ENCODE measurements around the gene ARHGAP6. TPM values are rescaled to one million over a fixed set of nuclear protein-coding genes. Genes with fewer than 3 reads are reported as not detected.

Gene ARHGAP6
- total and polyA plus RNA-seq, 2 experiments from 2014 or later: 0.26 to 0.59 TPM

GRCh38 chrX:11575332-11575731, 90.4 kb downstream of the ARHGAP6 start:
- no peaks in the 10 kb centered on the region for H3K36me3 ChIP-seq (ENCODE audit: insufficient read depth)
- DNase-seq (ENCODE audit: low spot score): no peak
- no peak overlapping the region for H3K4me3 ChIP-seq
- Mint-ChIP-seq H3K4me1 (0 out of 3 replicates have a peak, but pooled peaks cover 4% of the 10 kb centered on the region), H3K27me3 (ENCODE audit: insufficient read depth, low read depth, poor library complexity) (peaks cover 2% of the 10 kb centered on the region), H3K9me3 (no peaks in the 10 kb centered on the region; the same call in 2 of the 3 replicates), H3K4me3 (no peak overlapping the region), H3K27ac (no peak overlapping the region), H3K36me3 (ENCODE audit: low read depth) (no peaks in the 10 kb centered on the region)
- no peak for ATAC-seq
- no peaks in the 10 kb centered on the region for H4K20me1 ChIP-seq (replicated peaks; ENCODE audit: insufficient read depth)
- TF ChIP-seq ZNF331 (CRISPR knock-in tag; IDR thresholded peaks at IDR 0.05; ENCODE audit: low read depth) (no peak), POLR2AphosphoS5 (IDR thresholded peaks at IDR 0.05; ENCODE audit: low read depth) (no peak), CREB1 (CRISPR knock-in tag; IDR thresholded peaks at IDR 0.05; ENCODE audit: low read depth) (no peak), NANOG (IDR thresholded peaks at IDR 0.05; ENCODE audit: borderline replicate concordance) (no peak), EZH2 (IDR thresholded peaks at IDR 0.05; ENCODE audit: low read depth, unreplicated experiment) (no peak), STAT1 (IDR thresholded peaks at IDR 0.05; ENCODE audit: unreplicated experiment) (no peak), EZH2phosphoT487 (IDR thresholded peaks at IDR 0.05; ENCODE audit: unreplicated experiment) (no peak), ETS1 (IDR thresholded peaks at IDR 0.05) (no peak), ZNF114 (CRISPR knock-in tag; IDR thresholded peaks at IDR 0.05) (no peak), JUNB (IDR thresholded peaks at IDR 0.05; ENCODE audit: unreplicated experiment) (no peak), CTCF (conservative IDR thresholded peaks at IDR 0.05; ENCODE audit: low read depth in 2 of 2) (no peak)
- TF ChIP-seq, protein P1, sequence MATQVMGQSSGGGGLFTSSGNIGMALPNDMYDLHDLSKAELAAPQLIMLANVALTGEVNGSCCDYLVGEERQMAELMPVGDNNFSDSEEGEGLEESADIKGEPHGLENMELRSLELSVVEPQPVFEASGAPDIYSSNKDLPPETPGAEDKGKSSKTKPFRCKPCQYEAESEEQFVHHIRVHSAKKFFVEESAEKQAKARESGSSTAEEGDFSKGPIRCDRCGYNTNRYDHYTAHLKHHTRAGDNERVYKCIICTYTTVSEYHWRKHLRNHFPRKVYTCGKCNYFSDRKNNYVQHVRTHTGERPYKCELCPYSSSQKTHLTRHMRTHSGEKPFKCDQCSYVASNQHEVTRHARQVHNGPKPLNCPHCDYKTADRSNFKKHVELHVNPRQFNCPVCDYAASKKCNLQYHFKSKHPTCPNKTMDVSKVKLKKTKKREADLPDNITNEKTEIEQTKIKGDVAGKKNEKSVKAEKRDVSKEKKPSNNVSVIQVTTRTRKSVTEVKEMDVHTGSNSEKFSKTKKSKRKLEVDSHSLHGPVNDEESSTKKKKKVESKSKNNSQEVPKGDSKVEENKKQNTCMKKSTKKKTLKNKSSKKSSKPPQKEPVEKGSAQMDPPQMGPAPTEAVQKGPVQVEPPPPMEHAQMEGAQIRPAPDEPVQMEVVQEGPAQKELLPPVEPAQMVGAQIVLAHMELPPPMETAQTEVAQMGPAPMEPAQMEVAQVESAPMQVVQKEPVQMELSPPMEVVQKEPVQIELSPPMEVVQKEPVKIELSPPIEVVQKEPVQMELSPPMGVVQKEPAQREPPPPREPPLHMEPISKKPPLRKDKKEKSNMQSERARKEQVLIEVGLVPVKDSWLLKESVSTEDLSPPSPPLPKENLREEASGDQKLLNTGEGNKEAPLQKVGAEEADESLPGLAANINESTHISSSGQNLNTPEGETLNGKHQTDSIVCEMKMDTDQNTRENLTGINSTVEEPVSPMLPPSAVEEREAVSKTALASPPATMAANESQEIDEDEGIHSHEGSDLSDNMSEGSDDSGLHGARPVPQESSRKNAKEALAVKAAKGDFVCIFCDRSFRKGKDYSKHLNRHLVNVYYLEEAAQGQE (IDR thresholded peaks at IDR 0.05; ENCODE audit: unreplicated experiment): no peak
- TF ChIP-seq, protein P2, sequence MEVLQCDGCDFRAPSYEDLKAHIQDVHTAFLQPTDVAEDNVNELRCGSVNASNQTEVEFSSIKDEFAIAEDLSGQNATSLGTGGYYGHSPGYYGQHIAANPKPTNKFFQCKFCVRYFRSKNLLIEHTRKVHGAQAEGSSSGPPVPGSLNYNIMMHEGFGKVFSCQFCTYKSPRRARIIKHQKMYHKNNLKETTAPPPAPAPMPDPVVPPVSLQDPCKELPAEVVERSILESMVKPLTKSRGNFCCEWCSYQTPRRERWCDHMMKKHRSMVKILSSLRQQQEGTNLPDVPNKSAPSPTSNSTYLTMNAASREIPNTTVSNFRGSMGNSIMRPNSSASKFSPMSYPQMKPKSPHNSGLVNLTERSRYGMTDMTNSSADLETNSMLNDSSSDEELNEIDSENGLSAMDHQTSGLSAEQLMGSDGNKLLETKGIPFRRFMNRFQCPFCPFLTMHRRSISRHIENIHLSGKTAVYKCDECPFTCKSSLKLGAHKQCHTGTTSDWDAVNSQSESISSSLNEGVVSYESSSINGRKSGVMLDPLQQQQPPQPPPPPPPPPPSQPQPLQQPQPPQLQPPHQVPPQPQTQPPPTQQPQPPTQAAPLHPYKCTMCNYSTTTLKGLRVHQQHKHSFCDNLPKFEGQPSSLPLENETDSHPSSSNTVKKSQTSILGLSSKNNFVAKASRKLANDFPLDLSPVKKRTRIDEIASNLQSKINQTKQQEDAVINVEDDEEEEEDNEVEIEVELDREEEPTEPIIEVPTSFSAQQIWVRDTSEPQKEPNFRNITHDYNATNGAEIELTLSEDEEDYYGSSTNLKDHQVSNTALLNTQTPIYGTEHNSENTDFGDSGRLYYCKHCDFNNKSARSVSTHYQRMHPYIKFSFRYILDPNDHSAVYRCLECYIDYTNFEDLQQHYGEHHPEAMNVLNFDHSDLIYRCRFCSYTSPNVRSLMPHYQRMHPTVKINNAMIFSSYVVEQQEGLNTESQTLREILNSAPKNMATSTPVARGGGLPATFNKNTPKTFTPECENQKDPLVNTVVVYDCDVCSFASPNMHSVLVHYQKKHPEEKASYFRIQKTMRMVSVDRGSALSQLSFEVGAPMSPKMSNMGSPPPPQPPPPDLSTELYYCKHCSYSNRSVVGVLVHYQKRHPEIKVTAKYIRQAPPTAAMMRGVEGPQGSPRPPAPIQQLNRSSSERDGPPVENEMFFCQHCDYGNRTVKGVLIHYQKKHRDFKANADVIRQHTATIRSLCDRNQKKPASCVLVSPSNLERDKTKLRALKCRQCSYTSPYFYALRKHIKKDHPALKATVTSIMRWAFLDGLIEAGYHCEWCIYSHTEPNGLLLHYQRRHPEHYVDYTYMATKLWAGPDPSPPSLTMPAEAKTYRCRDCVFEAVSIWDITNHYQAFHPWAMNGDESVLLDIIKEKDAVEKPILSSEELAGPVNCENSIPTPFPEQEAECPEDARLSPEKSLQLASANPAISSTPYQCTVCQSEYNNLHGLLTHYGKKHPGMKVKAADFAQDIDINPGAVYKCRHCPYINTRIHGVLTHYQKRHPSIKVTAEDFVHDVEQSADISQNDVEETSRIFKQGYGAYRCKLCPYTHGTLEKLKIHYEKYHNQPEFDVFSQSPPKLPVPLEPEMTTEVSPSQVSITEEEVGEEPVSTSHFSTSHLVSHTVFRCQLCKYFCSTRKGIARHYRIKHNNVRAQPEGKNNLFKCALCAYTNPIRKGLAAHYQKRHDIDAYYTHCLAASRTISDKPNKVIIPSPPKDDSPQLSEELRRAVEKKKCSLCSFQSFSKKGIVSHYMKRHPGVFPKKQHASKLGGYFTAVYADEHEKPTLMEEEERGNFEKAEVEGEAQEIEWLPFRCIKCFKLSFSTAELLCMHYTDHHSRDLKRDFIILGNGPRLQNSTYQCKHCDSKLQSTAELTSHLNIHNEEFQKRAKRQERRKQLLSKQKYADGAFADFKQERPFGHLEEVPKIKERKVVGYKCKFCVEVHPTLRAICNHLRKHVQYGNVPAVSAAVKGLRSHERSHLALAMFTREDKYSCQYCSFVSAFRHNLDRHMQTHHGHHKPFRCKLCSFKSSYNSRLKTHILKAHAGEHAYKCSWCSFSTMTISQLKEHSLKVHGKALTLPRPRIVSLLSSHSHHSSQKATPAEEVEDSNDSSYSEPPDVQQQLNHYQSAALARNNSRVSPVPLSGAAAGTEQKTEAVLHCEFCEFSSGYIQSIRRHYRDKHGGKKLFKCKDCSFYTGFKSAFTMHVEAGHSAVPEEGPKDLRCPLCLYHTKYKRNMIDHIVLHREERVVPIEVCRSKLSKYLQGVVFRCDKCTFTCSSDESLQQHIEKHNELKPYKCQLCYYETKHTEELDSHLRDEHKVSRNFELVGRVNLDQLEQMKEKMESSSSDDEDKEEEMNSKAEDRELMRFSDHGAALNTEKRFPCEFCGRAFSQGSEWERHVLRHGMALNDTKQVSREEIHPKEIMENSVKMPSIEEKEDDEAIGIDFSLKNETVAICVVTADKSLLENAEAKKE (CRISPR knock-in tag; IDR thresholded peaks at IDR 0.05): no peak
- peaks cover 17% of the 10 kb centered on the region for H3K27me3 ChIP-seq (ENCODE audit: insufficient read depth)
- H3K4me1 ChIP-seq (ENCODE audit: insufficient read depth): no peaks in the 10 kb centered on the region
- no peak overlapping the region for H2AFZ ChIP-seq
- H3K9me2 ChIP-seq (ENCODE audit: insufficient read depth): no peaks in the 10 kb centered on the region
- H3K4me2 ChIP-seq: no peak overlapping the region
- no peaks in the 10 kb centered on the region for H3K79me2 ChIP-seq (replicated peaks; ENCODE audit: insufficient read depth)
- no peak overlapping the region for H3K27ac ChIP-seq (ENCODE audit: low read depth)
- H3F3A ChIP-seq (replicated peaks; ENCODE audit: low read depth): no peaks in the 10 kb centered on the region
